HS-5 (cell line): ENCODE results near the gene GRK5.

ENCODE experiments used
- DNase-seq: peaks from one replicate; pipeline ENCODE4 v3.0.0-alpha.2; 2012; ENCODE audit warnings: low read depth

Gene GRK5

GRCh38 chr10:119483001-119483400, 275.6 kb downstream of the GRK5 start:
- DNase-seq: no peak

- no peak for DNase-seq
Measured at GRCh38 chr10:119483839-119484238, 276.5 kb downstream of the GRK5 start.

GRCh38 chr10:119488675-119489074, 281.3 kb downstream of the GRK5 start:
- DNase-seq: no peak

GRCh38 chr10:119489991-119490326, 282.6 kb downstream of the GRK5 start:
- no peak for DNase-seq

GRCh38 chr10:119491966-119492757, 284.8 kb downstream of the GRK5 start:
- no peak for DNase-seq

- DNase-seq: no peak
Measured at GRCh38 chr10:119493155-119493554, 285.8 kb downstream of the GRK5 start.

- no peak for DNase-seq
Measured at GRCh38 chr10:119494236-119495020, 287.1 kb downstream of the GRK5 start.

GRCh38 chr10:119495021-119495505, 287.7 kb downstream of the GRK5 start:
- DNase-seq: no peak

GRCh38 chr10:119495545-119495944, 288.2 kb downstream of the GRK5 start:
- DNase-seq: no peak

- DNase-seq: no peak
Measured at GRCh38 chr10:119496273-119496672, 288.9 kb downstream of the GRK5 start.

- no peak for DNase-seq
Measured at GRCh38 chr10:119497243-119497642, 289.9 kb downstream of the GRK5 start.

- no peak for DNase-seq
Measured at GRCh38 chr10:119498889-119499676, 291.7 kb downstream of the GRK5 start.

GRCh38 chr10:119499677-119500002, 292.3 kb downstream of the GRK5 start:
- DNase-seq: no peak

GRCh38 chr10:119500123-119500795, 292.9 kb downstream of the GRK5 start:
- DNase-seq: no peak

- no peak for DNase-seq
Measured at GRCh38 chr10:119500821-119501220, 293.4 kb downstream of the GRK5 start.

- DNase-seq: no peak
Measured at GRCh38 chr10:119501690-119502089, 294.3 kb downstream of the GRK5 start.

- DNase-seq: no peak
Measured at GRCh38 chr10:119502209-119502608, 294.8 kb downstream of the GRK5 start.

- no peak for DNase-seq
Measured at GRCh38 chr10:119502618-119503155, 295.3 kb downstream of the GRK5 start.

- DNase-seq: no peak
Measured at GRCh38 chr10:119503821-119504220, 296.4 kb downstream of the GRK5 start.

GRCh38 chr10:119504651-119505050, 297.3 kb downstream of the GRK5 start:
- DNase-seq: no peak

- no peak for DNase-seq
Measured at GRCh38 chr10:119505131-119505551, 297.8 kb downstream of the GRK5 start.
